Measurements from ENCODE around the gene LPP. TPM values are rescaled to one million over a fixed set of nuclear protein-coding genes. Genes with fewer than 3 reads are reported as not detected.

LPP gene
- total and polyA plus RNA-seq, 9 of the 15 experiments (the other 6 are each of a cell fraction or from before 2014, with no cell fraction given) = 0.07 to 0.18 TPM; not detected in 7

GRCh38 chr3:188646592-188646991, 492.6 kb downstream of the LPP start:
- in situ Hi-C loops (cut with MboI) (no loop called here), intact Hi-C loops (cut with micrococcal nuclease) (no loop called here)
- Histone ChIP-seq H4K20me1 (replicated peaks; ENCODE audit: control insufficient read depth, insufficient read depth, low read length) (no peaks in the 10 kb centered on the region), H3K79me2 (ENCODE audit: control insufficient read depth, insufficient read depth, low read length) (no peaks in the 10 kb centered on the region), H3K4me3 (no peak overlapping the region), H3K4me1 (replicated peaks in 1 of 2; ENCODE audit: control insufficient read depth in 2 of 2, insufficient read depth in 2 of 2, low read length in 2 of 2) (no peaks in the 10 kb centered on the region), H3K27ac (ENCODE audit: extremely low read depth, low read depth, low read length) (no peak overlapping the region), H2AFZ (ENCODE audit: low read depth, low read length) (no peak overlapping the region), H3K36me3 (ENCODE audit: control insufficient read depth, insufficient read depth, low read length) (no peaks in the 10 kb centered on the region), H3K9me1 (ENCODE audit: control insufficient read depth, insufficient read depth, low read length) (no peaks in the 10 kb centered on the region), H3K9ac (ENCODE audit: insufficient read depth in 1 of 2, low read depth in 2 of 2, low read length in 2 of 2) (no peak overlapping the region), H3K27me3 (ENCODE audit: control insufficient read depth in 2 of 2, insufficient read depth in 2 of 2, low read length in 2 of 2) (no peaks in the 10 kb centered on the region), H3K9me3 (replicated peaks; ENCODE audit: control insufficient read depth, insufficient read depth, low read depth, low read length) (no peaks in the 10 kb centered on the region), H3K4me2 (ENCODE audit: insufficient read depth, low read length) (no peak overlapping the region)
- ATAC-seq (no peak), FAIRE-seq (no peak), DNase-seq (ENCODE audit: extremely low read depth in 1 of 4, low spot score in 3 of 4) (no peak)
- ChIA-PET POLR2A (no interaction called here), CTCF (ENCODE audit: low intra/inter-chr PET ratio) (interaction anchor here (0.5 kb wide), 1 partner anchor 1482 kb away, joined by 3 read pairs; no protein-coding TSS in a partner anchor)
- 0% methylated on average over 1 of the region's 1 CpG for WGBS (ENCODE audit: insufficient coverage, low coverage, missing lambda C conversion rate)
- no TSS peak for BruUV-seq (replicated peaks)
- TF ChIP-seq CSDE1 (IDR thresholded peaks at IDR 0.05) (no peak), ETV5 (CRISPR knock-in tag; IDR thresholded peaks at IDR 0.05; ENCODE audit: low read depth) (no peak), MXD1 (CRISPR knock-in tag; IDR thresholded peaks at IDR 0.05; ENCODE audit: borderline replicate concordance, poor library complexity, severe bottlenecking) (no peak), NFIX (CRISPR knock-in tag; IDR thresholded peaks at IDR 0.05; ENCODE audit: low read depth) (peak; percentile 78), BRD9 (IDR thresholded peaks at IDR 0.05; ENCODE audit: low read depth, partially characterized antibody) (no peak), RREB1 (CRISPR knock-in tag; IDR thresholded peaks at IDR 0.05) (no peak), NFIC (IDR thresholded peaks at IDR 0.05) (peak; percentile 85)

All from K562 (cell line).